ENCODE measurements around the gene PDE6B.
"Not testable (repeated sequence)": the region's sequence is repeated elsewhere in the genome, so short reads cannot be mapped to it uniquely, and the experiment has no call there.

The PDE6B gene

DNA sequence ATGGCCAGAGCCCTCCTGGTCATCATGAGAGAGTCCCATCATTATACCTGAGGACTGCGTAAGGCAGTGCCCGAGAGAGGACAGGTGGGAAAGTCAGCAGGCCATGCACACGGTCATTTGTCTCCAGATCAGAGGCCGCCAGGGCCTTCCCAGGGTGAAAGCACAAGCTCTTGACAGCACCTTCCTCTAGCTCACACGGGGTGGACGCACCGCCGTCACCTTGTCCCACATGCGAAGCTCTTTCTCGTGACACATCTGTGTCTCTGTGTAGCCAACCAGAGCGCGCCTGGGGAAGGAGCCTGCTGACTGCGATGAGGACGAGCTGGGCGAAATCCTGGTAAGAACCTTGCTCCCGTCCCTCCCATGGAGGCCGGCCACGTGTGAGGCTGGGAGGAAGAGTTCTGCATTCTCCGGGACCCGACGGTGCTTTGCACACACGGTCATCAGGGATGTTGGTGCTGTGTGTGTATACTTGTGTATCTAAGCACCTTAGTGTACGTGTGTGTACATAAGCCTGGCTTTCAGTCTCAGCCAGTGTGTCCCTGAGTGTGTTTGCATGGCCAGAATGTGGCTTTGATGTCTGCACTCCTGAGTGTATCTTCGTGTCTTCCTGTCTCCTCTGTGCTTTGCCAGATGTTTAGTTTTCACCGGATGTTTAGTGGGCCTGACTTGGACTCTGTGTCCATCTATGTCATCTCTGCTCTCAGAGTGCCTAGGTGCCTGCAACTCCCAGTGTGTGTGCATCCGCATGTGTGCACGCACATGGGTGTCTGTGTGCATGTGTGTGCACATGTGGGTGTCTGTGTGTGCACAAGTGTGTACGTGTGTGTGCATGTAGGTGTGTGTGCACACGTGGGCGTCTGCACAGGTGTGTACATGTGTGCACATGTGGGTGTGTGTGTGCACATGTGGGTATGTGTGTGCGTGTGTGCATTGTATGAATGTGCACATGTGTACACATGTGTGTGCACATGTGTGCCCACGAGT, 33.6 kb downstream of the PDE6B start:
- no peak for DNase-seq

DNA sequence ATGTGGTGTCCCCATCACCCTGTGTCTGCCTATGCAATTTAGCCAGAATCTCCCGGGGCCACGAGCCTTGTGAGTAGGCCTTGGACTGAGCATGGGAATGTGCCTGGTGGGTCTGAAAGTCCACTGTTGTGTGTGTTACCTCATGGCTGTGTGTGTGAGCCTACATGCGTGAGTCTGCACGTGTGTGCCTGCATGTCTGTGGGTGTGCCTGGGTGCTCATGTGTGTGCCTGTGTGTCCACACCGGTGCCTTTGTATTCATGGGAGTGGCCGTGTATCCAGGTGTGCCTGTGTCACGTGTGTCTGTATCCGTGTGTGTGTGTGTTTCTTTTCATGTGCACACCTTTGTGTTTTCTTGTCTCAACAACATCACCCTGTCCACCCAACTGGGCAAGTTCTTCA, 34.5 kb downstream of the PDE6B start:
- no peak for DNase-seq

DNA sequence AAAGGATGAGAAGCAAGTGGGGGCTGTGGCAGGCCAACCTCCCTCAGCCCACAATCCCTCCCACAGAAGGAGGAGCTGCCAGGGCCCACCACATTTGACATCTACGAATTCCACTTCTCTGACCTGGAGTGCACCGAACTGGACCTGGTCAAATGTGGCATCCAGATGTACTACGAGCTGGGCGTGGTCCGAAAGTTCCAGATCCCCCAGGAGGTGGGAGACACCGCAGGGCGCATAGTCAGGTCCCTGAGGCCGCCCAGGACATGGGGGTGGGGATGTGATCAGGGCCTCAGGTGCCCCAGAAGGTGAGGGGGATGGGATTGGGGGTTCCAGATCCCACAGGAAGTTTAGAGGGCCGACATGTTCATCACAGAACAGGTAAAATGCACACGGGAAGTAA, 35.0 kb downstream of the PDE6B start:
- no peak for DNase-seq

DNA sequence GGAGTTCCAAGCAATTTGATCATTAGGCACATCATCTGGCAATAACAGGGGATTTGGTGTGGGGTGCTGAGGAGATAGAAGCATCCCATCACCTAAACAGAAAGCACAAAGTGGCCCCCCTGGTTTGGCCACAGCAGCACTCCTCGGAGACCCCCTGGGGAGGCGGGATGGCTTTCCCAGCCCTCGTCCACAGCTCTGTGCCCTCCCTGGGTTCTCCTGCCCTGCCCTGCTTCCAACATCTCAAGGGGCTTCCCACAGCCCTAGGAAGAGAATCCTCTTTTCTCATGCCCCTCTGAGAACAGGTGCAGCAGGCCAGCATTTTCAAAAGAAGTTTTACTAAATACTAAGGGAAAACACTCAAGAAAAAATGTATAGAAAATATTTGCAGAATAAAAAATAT, 35.9 kb downstream of the PDE6B start:
- DNase-seq, result no peak

DNA sequence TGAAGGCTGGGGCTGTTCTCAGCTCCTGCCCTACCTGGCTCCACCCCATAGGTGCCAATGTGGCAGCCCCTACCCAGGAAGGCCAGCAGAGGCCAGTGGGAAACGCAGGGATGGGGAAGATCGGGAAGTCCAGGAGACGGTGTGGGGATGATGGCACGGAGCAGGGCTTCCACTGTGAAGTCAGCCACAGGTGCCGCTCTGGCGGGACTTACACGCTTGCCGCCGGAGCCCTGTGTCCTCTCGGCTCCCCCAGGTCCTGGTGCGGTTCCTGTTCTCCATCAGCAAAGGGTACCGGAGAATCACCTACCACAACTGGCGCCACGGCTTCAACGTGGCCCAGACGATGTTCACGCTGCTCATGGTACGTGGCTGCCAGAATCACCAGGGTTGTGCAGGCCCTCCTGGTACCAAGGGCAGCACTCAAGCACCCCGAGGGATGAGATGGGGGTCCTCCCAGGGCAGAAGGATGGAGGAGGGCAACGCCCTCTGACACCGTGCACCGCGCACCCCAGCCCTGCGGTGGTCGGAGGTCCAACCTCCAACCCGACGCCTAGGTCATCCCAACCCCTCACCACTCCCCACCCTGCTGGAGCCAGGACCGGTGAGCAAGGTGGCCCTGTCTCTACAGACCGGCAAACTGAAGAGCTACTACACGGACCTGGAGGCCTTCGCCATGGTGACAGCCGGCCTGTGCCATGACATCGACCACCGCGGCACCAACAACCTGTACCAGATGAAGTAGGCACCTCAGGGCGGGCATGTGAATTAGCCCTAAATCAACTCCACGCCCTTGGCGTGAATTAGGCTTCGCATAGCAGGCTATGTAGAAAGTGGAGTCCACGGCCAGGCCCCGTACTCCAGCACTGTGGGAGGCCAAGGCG, 36.7 kb downstream of the PDE6B start:
- no peak for DNase-seq

DNA sequence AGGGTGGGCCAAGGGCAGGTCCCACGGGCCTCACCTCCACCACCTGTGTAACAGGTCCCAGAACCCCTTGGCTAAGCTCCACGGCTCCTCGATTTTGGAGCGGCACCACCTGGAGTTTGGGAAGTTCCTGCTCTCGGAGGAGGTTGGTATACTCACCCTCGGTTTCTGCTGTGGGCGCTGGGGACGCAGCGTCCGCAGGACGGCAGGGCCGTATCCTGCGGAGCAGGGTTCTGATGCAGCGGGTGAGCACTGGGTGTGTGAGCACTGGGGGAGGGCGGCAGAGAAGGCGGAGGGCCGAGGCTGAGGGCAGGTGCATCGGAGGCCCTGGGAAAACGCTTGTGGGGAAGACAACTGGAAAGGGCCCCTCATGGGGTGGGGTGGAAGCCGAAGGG, 37.7 kb downstream of the PDE6B start:
- DNase-seq, result no peak

DNA sequence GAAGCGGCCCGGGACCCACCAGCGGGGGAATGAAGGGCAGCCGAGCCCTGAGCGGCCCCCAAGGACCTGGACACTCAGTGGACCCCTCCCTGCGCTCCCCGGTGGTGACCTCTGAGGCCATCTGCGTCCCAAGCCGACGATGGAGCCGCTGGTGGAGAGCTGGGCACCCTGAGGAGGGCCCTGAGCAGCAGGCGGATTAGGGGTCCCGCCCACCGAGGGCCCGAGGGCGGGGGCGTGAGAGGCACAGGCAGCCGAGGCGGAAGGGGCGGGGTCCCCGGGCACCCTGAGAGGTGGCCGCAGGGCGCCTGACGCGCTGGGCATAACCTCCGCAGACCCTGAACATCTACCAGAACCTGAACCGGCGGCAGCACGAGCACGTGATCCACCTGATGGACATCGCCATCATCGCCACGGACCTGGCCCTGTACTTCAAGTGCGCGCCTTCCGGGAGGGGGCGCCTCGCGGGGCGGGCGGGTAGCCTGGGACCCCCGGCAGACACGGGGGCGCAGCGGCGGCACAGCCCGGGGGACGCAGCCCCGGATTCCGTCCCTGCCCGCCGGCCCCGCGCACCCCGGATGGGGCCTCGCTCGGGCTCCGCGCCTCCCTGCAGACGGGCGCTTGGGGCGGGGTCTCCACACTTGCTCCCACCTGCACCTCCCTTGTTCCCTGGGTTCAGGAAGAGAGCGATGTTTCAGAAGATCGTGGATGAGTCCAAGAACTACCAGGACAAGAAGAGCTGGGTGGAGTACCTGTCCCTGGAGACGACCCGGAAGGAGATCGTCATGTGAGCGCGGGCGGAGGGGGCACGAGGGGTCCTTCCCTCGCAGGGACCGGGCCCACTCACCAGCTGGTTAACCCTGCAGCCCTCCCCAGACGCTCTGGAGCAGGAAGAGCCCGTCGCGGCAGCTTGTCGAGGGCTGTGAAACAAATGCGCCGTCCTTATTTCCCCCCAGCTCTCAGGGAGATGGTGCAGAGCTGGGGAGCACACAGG, 38.4 kb downstream of the PDE6B start:
- DNase-seq, result no peak

DNA sequence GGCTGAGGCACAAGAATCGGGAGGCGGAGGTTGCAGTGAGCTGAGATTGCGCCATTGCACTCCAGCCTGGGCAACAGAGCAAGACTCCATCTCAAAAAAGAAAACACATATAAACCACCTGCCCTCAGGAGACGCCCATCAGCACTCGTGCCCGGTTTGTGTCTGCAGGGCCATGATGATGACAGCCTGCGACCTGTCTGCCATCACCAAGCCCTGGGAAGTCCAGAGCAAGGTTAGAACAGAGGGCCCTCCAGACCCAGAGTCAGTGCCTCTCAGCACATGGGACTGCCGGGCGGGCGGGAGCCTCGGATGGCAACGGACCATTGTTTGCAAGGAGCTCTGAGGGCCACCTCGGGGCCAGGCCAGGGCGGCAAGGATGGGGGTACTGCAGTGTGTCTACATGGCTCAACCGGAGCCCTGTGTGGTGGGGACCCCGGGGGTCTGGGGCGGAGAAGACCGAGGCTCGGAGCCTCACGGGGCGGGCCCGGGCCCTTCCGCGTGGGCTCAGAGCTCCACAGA, 39.4 kb downstream of the PDE6B start:
- no peak for DNase-seq

DNA sequence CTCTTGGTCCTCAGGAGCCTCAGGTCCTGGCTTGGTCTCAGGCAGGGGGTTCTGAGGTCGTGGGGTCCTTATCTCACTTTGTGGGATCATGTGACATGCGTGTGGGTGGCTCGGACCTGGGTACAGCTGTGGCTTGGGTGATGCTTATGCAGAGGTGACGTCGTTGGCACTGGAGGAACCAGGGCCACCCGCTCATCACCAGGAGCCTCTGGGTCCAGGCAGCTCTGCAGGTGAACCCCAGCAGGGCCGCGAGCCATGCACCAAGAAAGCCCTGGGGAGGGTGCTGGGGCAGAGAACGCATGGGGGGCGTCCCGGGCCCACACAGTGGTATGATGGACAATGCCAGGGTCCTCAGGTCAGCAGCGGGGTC, 40.0 kb downstream of the PDE6B start:
- no peak for DNase-seq

DNA sequence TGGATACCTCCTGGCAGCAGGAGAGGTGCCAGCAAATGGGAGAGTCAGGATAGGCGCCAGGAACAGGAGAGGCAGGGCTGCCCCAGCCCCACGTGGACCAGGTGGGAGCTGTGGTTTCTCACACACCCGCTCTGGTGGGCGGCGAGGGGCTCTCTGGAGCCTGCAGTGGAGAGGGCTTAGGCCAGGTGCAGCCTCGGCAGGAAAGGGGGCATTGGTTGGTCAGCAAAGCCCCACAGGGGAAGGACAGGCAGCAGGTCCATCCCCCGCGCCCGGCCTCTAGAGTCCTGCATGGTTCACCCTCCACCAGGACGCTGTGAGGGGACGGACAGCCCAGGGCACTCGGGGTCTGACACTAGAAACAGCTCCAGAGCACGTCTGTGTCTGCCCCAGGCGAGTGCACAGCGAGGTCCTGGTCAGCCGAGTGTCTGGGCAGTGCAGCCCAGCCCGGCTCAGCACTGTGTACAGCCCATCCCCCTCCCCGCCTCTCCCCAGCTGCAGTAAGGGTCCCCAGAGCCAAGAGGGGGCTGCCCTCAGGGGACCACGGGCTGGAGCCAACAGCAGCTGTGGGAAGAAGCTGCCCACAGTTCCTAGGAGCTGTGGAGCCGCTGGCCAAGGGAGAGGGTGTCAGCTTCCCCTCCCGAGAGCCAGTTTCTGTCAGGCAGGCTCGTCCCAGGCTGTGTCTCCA, 40.5 kb downstream of the PDE6B start:
- no peak for DNase-seq

DNA sequence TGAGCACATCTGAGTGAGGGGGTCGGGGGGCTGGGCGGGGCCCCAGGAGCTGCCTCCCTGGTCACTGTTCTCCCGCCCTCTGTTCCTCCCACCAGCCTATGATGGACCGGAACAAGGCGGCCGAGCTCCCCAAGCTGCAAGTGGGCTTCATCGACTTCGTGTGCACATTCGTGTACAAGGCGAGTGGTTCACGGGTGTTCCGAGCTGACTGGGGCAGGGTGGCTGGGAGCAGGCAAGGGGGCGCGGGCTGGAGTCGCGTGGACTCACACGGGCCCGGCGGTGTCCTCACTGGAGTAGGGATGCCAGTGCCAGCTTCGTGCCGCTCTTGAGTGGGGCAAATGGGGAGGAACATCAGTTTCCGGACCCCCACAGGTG, 41.0 kb downstream of the PDE6B start:
- no peak for DNase-seq

DNA sequence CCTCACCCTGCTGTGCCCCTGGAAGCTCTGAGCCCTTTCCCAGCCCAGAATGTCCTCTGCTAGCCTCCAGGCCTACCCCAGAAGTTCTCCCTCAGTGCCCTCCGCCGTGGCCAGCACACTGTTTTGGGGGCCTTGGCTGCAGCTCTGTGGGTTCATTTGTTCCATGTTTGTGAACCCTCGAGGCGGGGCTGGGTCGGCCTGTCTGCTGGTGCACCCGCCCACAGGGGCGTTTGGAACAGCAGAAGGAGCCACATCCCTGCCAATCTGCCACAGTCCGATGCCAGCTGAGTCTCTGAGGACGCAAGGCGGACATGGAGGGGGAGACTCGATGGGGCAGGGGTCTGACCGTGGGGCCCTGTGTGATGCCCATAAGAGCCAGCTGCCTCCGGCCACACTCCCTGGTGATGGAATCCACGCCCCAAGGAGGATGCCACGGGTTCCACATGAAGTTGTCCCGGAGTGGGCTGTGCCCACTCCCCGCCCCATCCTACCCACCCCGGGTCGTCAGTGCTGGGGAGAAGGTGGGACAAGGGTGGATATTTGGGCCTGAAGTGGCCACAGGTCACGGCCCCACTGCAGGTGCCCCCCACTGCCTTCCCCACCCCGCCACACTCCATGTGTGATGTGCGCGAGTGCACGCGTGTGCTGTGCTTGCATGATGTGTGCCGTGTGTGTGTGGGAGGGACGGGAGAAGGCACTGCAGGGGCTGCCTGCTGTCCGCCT, 41.6 kb downstream of the PDE6B start:
- DNase-seq, result no peak

DNA sequence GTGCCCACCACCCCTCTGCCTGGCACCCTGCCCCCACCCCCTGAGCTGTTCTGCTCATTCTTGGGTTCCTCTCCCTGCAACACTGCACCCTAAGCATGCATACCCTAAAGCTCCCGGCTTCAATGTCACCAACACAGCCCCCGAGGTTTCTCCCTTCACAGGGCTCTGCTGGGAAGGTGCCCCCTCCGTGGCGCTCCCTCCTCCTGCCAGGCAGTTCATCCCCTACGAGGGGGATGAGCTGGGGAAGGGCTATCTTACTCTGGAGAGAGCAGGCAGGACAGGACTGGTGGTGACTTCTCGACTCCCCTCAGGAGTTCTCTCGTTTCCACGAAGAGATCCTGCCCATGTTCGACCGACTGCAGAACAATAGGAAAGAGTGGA, 42.2 kb downstream of the PDE6B start:
- DNase-seq, result no peak

DNA sequence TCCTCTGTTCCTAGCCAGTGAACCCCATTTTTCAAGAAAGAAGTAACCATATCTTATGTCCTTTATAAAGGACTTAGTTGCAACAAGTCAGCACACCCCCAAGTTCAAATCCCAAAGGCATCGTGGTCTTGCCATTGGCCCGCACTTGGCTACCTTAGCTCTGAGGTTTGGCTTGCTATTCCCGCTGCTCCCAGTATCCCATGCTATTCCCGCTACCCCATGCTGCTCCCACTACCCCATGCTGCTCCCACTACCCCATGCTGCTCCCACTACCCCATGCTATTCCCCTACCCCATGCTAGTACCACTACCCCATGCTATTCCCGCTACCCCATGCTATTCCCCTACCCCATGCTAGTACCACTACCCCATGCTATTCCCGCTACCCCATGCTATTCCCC, 42.8 kb downstream of the PDE6B start:
- not testable (repeated sequence) for DNase-seq

DNA sequence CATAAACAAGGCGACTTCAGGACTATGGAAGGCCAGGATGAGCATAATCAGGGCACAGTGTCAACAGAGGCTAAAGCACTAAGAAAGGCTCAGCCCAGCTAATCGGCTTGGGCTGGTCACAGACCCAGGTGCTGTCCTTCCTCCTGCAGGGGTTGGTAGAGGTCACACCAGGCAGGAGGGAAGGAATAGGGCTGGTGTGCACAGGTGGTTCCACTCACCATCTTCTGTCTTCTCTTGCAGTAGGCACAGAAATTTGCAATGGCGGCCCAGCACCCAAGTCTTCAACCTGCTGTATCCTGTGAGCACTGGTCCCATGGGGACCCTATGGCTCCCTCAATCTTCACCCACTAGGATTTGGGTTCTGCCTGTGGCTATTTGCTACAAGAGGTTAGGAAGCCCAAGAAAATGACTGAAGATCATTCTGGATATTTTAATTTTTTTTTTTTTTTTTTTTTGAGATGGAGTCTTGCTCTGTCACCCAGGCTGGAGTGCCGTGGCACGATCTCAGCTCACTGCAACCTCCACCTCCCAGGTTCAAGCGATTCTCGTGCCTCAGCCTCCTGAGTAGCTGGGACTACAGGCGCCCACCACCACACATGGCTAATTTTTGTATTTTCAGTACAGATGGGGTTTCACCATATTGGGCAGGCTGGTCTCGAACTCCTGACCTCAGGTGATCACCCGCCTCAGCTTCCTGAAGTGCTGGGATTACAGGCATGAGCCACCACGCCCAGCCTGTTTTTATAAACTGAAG, 44.6 kb downstream of the PDE6B start:
- not testable (repeated sequence) for DNase-seq

DNA sequence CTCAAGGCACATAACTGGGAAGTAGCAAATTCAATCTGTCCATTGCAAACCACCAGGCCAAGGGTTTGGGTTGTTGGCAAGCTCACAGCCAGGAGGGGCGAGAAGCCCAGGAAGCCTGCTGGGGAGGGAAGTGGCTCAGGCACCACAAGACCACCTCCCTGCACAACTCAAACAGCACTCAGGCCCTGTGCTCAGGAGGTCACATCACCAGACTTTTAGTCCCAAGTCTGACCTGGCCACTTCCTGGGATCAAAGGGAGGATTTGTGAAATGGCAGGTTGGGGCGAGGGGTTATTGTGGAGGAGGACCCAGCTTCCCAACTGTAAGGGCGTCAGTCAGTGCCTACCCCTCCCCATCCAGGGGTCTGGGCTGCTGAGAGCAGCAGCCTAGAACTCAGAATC, 46.4 kb downstream of the PDE6B start:
- DNase-seq, result no peak

DNA sequence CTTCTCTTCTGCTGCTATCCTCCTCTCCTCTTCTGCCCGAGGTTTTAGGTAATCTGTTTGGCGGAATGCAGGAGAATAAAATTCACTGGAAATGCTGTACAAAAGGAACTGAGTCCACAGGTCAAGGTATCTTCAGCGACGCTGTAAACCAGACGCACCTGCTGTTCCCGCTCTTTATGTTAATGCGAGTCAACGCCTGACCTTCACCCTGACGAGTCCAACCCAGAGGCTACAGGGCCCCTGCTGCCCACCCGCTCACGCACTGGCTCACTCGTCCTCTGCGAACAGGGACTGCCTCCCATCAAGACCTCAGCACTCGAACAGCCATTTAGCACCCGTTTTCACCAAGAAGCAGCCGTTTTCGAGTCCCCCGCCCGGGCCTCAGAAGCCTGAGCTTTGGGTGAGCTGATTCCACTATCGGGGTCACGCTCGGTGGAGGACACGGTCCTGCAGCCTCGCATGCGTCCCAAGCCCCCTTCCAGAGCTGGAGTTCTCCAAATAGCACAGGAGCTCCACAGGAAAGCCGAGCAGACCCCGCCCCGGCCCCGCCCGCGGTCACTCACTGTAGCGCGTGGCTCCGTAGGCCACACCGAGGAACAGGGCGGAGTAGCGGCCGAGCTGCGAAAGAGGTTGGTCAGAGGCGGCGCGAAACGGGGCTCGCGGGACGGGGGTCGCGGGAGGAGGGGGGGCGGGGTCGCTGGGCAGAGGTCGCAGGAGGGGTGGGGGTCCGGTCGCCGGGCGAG, 48.1 kb downstream of the PDE6B start:
- DNase-seq, result no peak

DNA sequence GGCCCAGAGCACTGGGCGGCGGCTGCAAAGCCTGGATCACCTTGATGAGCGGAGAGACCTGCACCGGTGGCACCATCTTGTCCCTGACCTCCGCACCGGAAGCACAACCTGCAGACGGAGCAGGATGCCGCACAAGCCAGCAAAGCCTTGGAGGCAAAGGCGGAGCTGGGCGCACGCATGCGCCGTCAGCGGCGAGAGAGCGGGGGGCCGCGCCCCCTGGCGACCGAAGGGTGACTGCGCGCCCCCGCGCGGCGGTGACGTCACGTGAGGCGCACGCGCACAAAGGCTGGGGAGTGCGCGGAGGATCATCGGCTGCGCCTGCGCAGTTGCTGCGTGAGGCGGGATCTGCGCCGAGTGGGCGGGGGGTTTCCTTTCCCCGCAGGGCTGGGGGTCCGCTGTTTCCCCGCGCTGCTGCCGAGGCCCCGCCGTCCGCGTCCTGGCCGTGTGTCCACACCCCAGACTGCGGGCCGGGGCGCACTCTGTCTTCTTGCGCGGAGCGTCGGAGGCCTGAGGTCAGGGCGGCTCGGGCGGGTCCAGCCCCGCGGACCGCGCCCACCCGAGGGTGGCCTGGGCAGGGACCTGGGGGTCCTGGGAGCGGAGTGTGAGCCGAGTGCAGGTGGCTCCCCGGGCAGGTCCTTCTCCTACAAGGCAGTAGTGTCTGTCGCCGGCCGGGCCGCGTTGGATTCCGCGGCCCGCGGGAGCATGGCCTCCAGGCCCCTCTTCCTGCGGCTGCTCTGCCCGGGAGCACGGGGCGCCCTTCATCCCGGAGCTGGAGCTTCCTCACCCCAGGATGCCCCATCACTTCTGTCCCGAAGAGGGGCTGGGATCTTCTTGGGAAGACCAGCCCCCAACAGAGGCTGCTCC, 49.0 kb downstream of the PDE6B start, which contains the start of the genes ATP5ME and MYL5:
ATP5ME (minus strand) TSS at position 105 of the 864 bp plus-strand sequence; CDS start at position 76, 29 bp downstream.
MYL5 (plus strand) TSS at position 371 of the 864 bp plus-strand sequence. CDS start 3,485 bp downstream, outside the sequence.
- peak; percentile 95 for DNase-seq

Data from fibroblast of skin of right quadriceps (primary cell).